Activated CD4-positive, alpha-beta T cell treated with anti-CD3 and anti-CD28 coated beads for 24 hours (primary cell): ENCODE data around the gene CLASP1.

ENCODE experiments used
- DNase-seq, 2 donors: peaks; one replicate each; pipeline ENCODE4 v3.0.0-alpha.2; 2020; ENCODE audit warnings: low read depth in 2 of 2

The CLASP1 gene

GRCh38 chr2:121288454-121289231 lies 360.6 kb downstream of the CLASP1 start:
- DNase-seq: no peak

- DNase-seq: no peak
These were observed 361.3 kb downstream of the CLASP1 start for GRCh38 chr2:121287956-121288355.
